Keratinocyte (primary cell): ENCODE measurements around the gene MGAM2. TPM values are rescaled to one million over a fixed set of nuclear protein-coding genes. Genes with fewer than 3 reads are reported as not detected.

ENCODE experiments used
- DNase-seq: peaks from one replicate; pipeline ENCODE4 v3.0.0-alpha.2; 2011; ENCODE audit warnings: low read depth, missing footprints, low spot score
- FAIRE-seq: peaks from 2 replicates; lab custom pipeline; 2011; peaks lifted over from hg19 to GRCh38; lab: Jason Lieb, UNC
- H2AFZ ChIP-seq: 2 replicates; pipeline ENCODE4 v1.6.0; 2012; ENCODE audit warnings: low read length, control low read depth, inconsistent platforms; ENCODE audit not compliant: control insufficient read depth
- H3K27ac ChIP-seq: 2 replicates; pipeline ENCODE4 v1.5.1; 2011; ENCODE audit warnings: low read length; ENCODE audit not compliant: control insufficient read depth, insufficient read depth
- H3K27me3 ChIP-seq: 3 replicates; pipeline ENCODE4 v1.6.0; 2011; ENCODE audit warnings: low read length; ENCODE audit not compliant: control insufficient read depth, insufficient read depth; ENCODE audit errors: extremely low read depth
- H3K36me3 ChIP-seq, 2 experiments: 2 replicates in 1 of 2; 3 replicates in 1 of 2; pipeline ENCODE4 v1.5.1; 2011; ENCODE audit warnings: low read length in 2 of 2, mild to moderate bottlenecking in 1 of 2; ENCODE audit not compliant: control insufficient read depth in 2 of 2, insufficient read depth in 2 of 2; ENCODE audit errors: extremely low read depth in 1 of 2
- H3K4me1 ChIP-seq: 3 replicates; pipeline ENCODE4 v1.5.1; 2011; ENCODE audit warnings: low read length; ENCODE audit not compliant: control insufficient read depth, insufficient read depth; ENCODE audit errors: extremely low read depth
- H3K4me2 ChIP-seq: 3 replicates; pipeline ENCODE4 v1.6.0; 2011; ENCODE audit warnings: low read depth, low read length; ENCODE audit not compliant: control insufficient read depth, insufficient read depth; ENCODE audit errors: extremely low read depth
- H3K4me3 ChIP-seq, 3 experiments: fragments of 200-600 bp in 1 of 3; sonication (generic) in 1 of 3; 2 replicates in 2 of 3; 3 replicates in 1 of 3; pipeline ENCODE4 v1.5.1; 2011 to 2016; ENCODE audit warnings: low read length in 3 of 3, mild to moderate bottlenecking in 3 of 3, control low read depth in 2 of 3, inconsistent platforms in 1 of 3, low read depth in 1 of 3, mixed read lengths in 1 of 3, mixed run types in 1 of 3, moderate library complexity in 1 of 3; ENCODE audit not compliant: control insufficient read depth in 2 of 3, insufficient read depth in 2 of 3; ENCODE audit errors: extremely low read depth in 1 of 3
- H3K79me2 ChIP-seq: 2 replicates; pipeline ENCODE4 v1.6.0; 2012; ENCODE audit warnings: low read length; ENCODE audit not compliant: control insufficient read depth, insufficient read depth
- H3K9ac ChIP-seq: 3 replicates; pipeline ENCODE4 v1.6.0; 2011; ENCODE audit warnings: low read length; ENCODE audit not compliant: control insufficient read depth, insufficient read depth; ENCODE audit errors: extremely low read depth
- H3K9me1 ChIP-seq: 3 replicates; pipeline ENCODE4 v1.6.0; 2011; ENCODE audit warnings: low read length; ENCODE audit not compliant: control insufficient read depth, insufficient read depth; ENCODE audit errors: extremely low read depth
- H3K9me3 ChIP-seq: 2 replicates; pipeline ENCODE4 v1.5.1; 2012; ENCODE audit warnings: low read depth, low read length; ENCODE audit not compliant: control insufficient read depth
- H4K20me1 ChIP-seq: 3 replicates; pipeline ENCODE4 v1.6.0; 2011; ENCODE audit warnings: low read length; ENCODE audit not compliant: control insufficient read depth, insufficient read depth; ENCODE audit errors: extremely low read depth
- CTCF ChIP-seq, 3 experiments: IDR thresholded peaks in 1 of 3; conservative IDR thresholded peaks in 1 of 3; optimal IDR thresholded peaks in 1 of 3; 2 replicates in 2 of 3; 3 replicates in 1 of 3; pipeline versions ENCODE3 to v1.5.1; 2011; ENCODE audit warnings: low read length in 3 of 3, mild to moderate bottlenecking in 3 of 3, moderate library complexity in 2 of 3, control low read depth in 1 of 3, inconsistent platforms in 1 of 3; ENCODE audit not compliant: insufficient read depth in 2 of 3; ENCODE audit errors: extremely low read depth in 1 of 3
- EZH2 ChIP-seq: IDR thresholded peaks from one replicate; pipeline ENCODE4 v1.6.1; 2012; ENCODE audit warnings: inconsistent platforms, mild to moderate bottlenecking, low read length, moderate library complexity
- dilution Hi-C: fragments of 300-500 bp; cut with MboI; formaldehyde crosslinking; loops from one replicate; pipeline ENCODE4 v1.7.0; 2020; ENCODE audit warnings: low sequenced_read_pairs; ENCODE audit not compliant: extremely low pct_ligation_motif_present
- polyA plus RNA-seq, 5 experiments: library from polyadenylated mRNA; depleted of rRNA in 3 of 5; stranded (reverse) in 3 of 5; stranded (forward) in 1 of 5; unstranded in 1 of 5; fragments of >200 nt; gene quantifications; 1 replicate in 1 of 5; 2 replicates in 3 of 5; 3 replicates in 1 of 5; pipeline versions ENCODE4 v1.2.1 to v1.2.3, GENCODE V29; 2011 to 2012; ENCODE audit warnings: missing spikeins in 2 of 5, low read depth in 1 of 5, low replicate concordance in 1 of 5

The MGAM2 gene
- polyA plus RNA-seq, 1 donor (not counting 4 experiments of a cell fraction or from before 2014, with no cell fraction given), result 0.04 TPM

- Histone ChIP-seq H3K4me3 (no peak overlapping the region), H4K20me1 (no peaks in the 10 kb centered on the region), H3K79me2 (no peaks in the 10 kb centered on the region), H3K27me3 (no peaks in the 10 kb centered on the region), H3K27ac (no peak overlapping the region), H3K9ac (no peak overlapping the region), H2AFZ (no peak overlapping the region), H3K4me2 (no peak overlapping the region), H3K9me1 (no peaks in the 10 kb centered on the region), H3K4me1 (no peaks in the 10 kb centered on the region), H3K36me3 (no peaks in the 10 kb centered on the region), H3K9me3 (no peaks in the 10 kb centered on the region)
- dilution Hi-C loops, result no loop called here
- FAIRE-seq, result no peak
- DNase-seq, result no peak
- TF ChIP-seq EZH2 (no peak), CTCF (optimal IDR thresholded peaks at IDR 0.05 in 1 of 3, IDR thresholded peaks at IDR 0.05 in 1 of 3, conservative IDR thresholded peaks at IDR 0.05 in 1 of 3; ENCODE audit: extremely low read depth in 1 of 3, insufficient read depth in 2 of 3, low read length in 3 of 3) (no peak)
Measured at GRCh38 chr7:142112086-142112485, 568 bp downstream of the MGAM2 start.

- DNase-seq (no peak), FAIRE-seq (no peak)
- no peak overlapping the region for H2AFZ ChIP-seq
- no peaks in the 10 kb centered on the region for H3K27me3 ChIP-seq
- H3K4me3 ChIP-seq, result no peak overlapping the region
- no peak overlapping the region for H3K9ac ChIP-seq
- H4K20me1 ChIP-seq, result no peaks in the 10 kb centered on the region
- H3K27ac ChIP-seq, result no peak overlapping the region
- no peaks in the 10 kb centered on the region for H3K4me1 ChIP-seq
- no peaks in the 10 kb centered on the region for H3K9me3 ChIP-seq
- H3K79me2 ChIP-seq, result no peaks in the 10 kb centered on the region
- no peak for TF ChIP-seq CTCF (optimal IDR thresholded peaks at IDR 0.05 in 1 of 3, IDR thresholded peaks at IDR 0.05 in 1 of 3, conservative IDR thresholded peaks at IDR 0.05 in 1 of 3; ENCODE audit: extremely low read depth in 1 of 3, insufficient read depth in 2 of 3, low read length in 3 of 3)
- no peak for TF ChIP-seq EZH2
- no peak overlapping the region for H3K4me2 ChIP-seq
- no peaks in the 10 kb centered on the region for H3K9me1 ChIP-seq
- H3K36me3 ChIP-seq, result no peaks in the 10 kb centered on the region
- dilution Hi-C loops, result no loop called here
Measured at GRCh38 chr7:142114207-142114606, 2.7 kb downstream of the MGAM2 start.
